PC-3 (cell line): ENCODE data around the gene ANK3. TPM values are rescaled to one million over a fixed set of nuclear protein-coding genes. Genes with fewer than 3 reads are reported as not detected.

Source experiments
- ATAC-seq: fragments of 200-7000 bp; cut with Tn5 transposase; 2 replicates; pipeline ENCODE4 v1.9.1; 2020; ENCODE audit warnings: mild to moderate bottlenecking, moderate library complexity
- BruUV-seq: library from RNA; stranded (reverse); fragments of 400-500 nt; replicated peaks from 2 replicates; lab custom pipeline; 2021; lab: Mats Ljungman, UMichigan
- CTCF ChIA-PET: fragments of 300-600 bp; sonication (Branson Sonifier 250); formaldehyde crosslinking; loops from one replicate; lab custom pipeline; 2022; ENCODE audit warnings: antibody characterized with exemption; lab: Charles Lee
- POLR2A ChIA-PET: fragments of 300-600 bp; sonication (Branson Sonifier 250); formaldehyde crosslinking; loops from one replicate; lab custom pipeline; 2022; ENCODE audit warnings: antibody characterized with exemption; ENCODE audit not compliant: unreplicated experiment; lab: Charles Lee
- DNase-seq: peaks from one replicate; pipeline ENCODE4 v3.0.0-alpha.2; 2015
- H2AFZ ChIP-seq: fragments of 300-600 bp; sonication (generic); 2 replicates; pipeline ENCODE4 v1.6.0; 2016; ENCODE audit warnings: antibody characterized with exemption, low read length
- H3F3A ChIP-seq: fragments of 300-600 bp; sonication (generic); one replicate; pipeline ENCODE4 v1.6.0; 2017; ENCODE audit warnings: antibody characterized with exemption, low read length, control low read depth, mild to moderate bottlenecking; ENCODE audit not compliant: unreplicated experiment
- H3K27ac ChIP-seq: fragments of 300-600 bp; sonication (generic); 2 replicates; pipeline ENCODE4 v1.5.1; 2016; ENCODE audit warnings: mild to moderate bottlenecking, low read length
- H3K27me3 ChIP-seq: fragments of 300-600 bp; sonication (generic); 2 replicates; pipeline ENCODE4 v1.6.1; 2016; ENCODE audit warnings: low read length, mixed read lengths
- H3K36me3 ChIP-seq: fragments of 300-600 bp; sonication (generic); 2 replicates; pipeline ENCODE4 v1.6.1; 2016; ENCODE audit warnings: low read depth, mixed run types, low read length, mixed read lengths
- H3K4me1 ChIP-seq: fragments of 300-600 bp; sonication (generic); 2 replicates; pipeline ENCODE4 v1.5.1; 2016; ENCODE audit warnings: low read length; ENCODE audit not compliant: insufficient read depth
- H3K4me2 ChIP-seq: fragments of 300-600 bp; sonication (generic); 2 replicates; pipeline ENCODE4 v1.6.0; 2016; ENCODE audit warnings: low read length
- H3K4me3 ChIP-seq: fragments of 300-600 bp; sonication (generic); 2 replicates; pipeline ENCODE4 v1.5.1; 2016; ENCODE audit warnings: mild to moderate bottlenecking, low read length, mixed read lengths
- H3K79me2 ChIP-seq: fragments of 300-600 bp; sonication (generic); 2 replicates; pipeline ENCODE4 v1.6.1; 2017; ENCODE audit warnings: low read length, mixed read lengths
- H3K9ac ChIP-seq: fragments of 300-600 bp; sonication (generic); 2 replicates; pipeline ENCODE4 v1.6.0; 2016; ENCODE audit warnings: mild to moderate bottlenecking, low read length
- H3K9me2 ChIP-seq: fragments of 300-600 bp; sonication (generic); replicated peaks from 2 replicates; pipeline ENCODE4 v1.6.1; 2016; ENCODE audit warnings: mixed run types, low read length, mixed read lengths
- H3K9me3 ChIP-seq: fragments of 300-600 bp; sonication (generic); 2 replicates; pipeline ENCODE4 v1.6.1; 2016; ENCODE audit warnings: low read length, mixed read lengths
- H4K20me1 ChIP-seq: fragments of 300-600 bp; sonication (generic); 2 replicates; pipeline ENCODE4 v1.6.1; 2016; ENCODE audit warnings: low read length, mixed read lengths
- CTCF ChIP-seq: fragments of 300-600 bp; sonication (generic); conservative IDR thresholded peaks from 2 replicates; pipeline ENCODE4 v1.5.1; 2017; ENCODE audit warnings: antibody characterized with exemption, low read depth, mild to moderate bottlenecking, low read length
- EZH2 ChIP-seq: fragments of 300-600 bp; sonication (generic); IDR thresholded peaks from one replicate; pipeline ENCODE4 v1.6.1; 2017; ENCODE audit warnings: antibody characterized with exemption, mild to moderate bottlenecking, low read length; ENCODE audit not compliant: unreplicated experiment
- EZH2phosphoT487 ChIP-seq: fragments of 300-600 bp; sonication (generic); IDR thresholded peaks from 2 replicates; pipeline ENCODE4 v1.6.1; 2018; ENCODE audit warnings: mild to moderate bottlenecking, antibody characterized with exemption, low read length, borderline replicate concordance
- intact Hi-C: fragments of 100-400 bp; cut with micrococcal nuclease; formaldehyde crosslinking; loops from 2 replicates; pipeline ENCODE4 v1.9.0; 2023
- total RNA-seq: library from RNA; depleted of rRNA; stranded (reverse); fragments of >200 nt; gene quantifications from 2 replicates; pipeline ENCODE4 v1.2.3, GENCODE V29; 2014

ANK3 gene
- total RNA-seq, 1 experiment from 2014 or later = 29.5 TPM

GRCh38 chr10:60406182-60406581, 16.5 kb upstream of the ANK3 start:
- Histone ChIP-seq H3K36me3 (no peaks in the 10 kb centered on the region), H3K9me3 (no peaks in the 10 kb centered on the region), H3K27ac (no peak overlapping the region), H4K20me1 (no peaks in the 10 kb centered on the region), H3K27me3 (no peaks in the 10 kb centered on the region), H3K4me3 (no peak overlapping the region), H3F3A (no peaks in the 10 kb centered on the region), H3K4me1 (peaks cover 10% of the 10 kb centered on the region), H3K4me2 (no peak overlapping the region), H3K9ac (no peak overlapping the region), H3K9me2 (no peaks in the 10 kb centered on the region), H3K79me2 (no peaks in the 10 kb centered on the region), H2AFZ (no peak overlapping the region)
- ChIA-PET POLR2A (no interaction called here), CTCF (no interaction called here)
- no peak for ATAC-seq
- no TSS peak for BruUV-seq
- intact Hi-C loops = no loop called here
- no peak for DNase-seq
- no peak for TF ChIP-seq EZH2
- TF ChIP-seq CTCF = no peak
- TF ChIP-seq EZH2phosphoT487 = no peak

- no peaks in the 10 kb centered on the region for H3K4me1 ChIP-seq
- H3K4me3 ChIP-seq = no peak overlapping the region
- no peak overlapping the region for H3K4me2 ChIP-seq
- H4K20me1 ChIP-seq = no peaks in the 10 kb centered on the region
- intact Hi-C loops = no loop called here
- no peaks in the 10 kb centered on the region for H3K27me3 ChIP-seq
- H3K36me3 ChIP-seq = no peaks in the 10 kb centered on the region
- H3F3A ChIP-seq = no peaks in the 10 kb centered on the region
- TF ChIP-seq CTCF (no peak), EZH2phosphoT487 (no peak), EZH2 (no peak)
- no peaks in the 10 kb centered on the region for H3K79me2 ChIP-seq
- no peak overlapping the region for H2AFZ ChIP-seq
- no peaks in the 10 kb centered on the region for H3K9me2 ChIP-seq
- CTCF ChIA-PET = no interaction called here
- H3K27ac ChIP-seq = no peak overlapping the region
- no peak overlapping the region for H3K9ac ChIP-seq
- H3K9me3 ChIP-seq = no peaks in the 10 kb centered on the region
- BruUV-seq = no TSS peak
- ATAC-seq (no peak), DNase-seq (no peak)
- POLR2A ChIA-PET = no interaction called here
These were observed 15.5 kb upstream of the ANK3 start for GRCh38 chr10:60405172-60405571.

- Histone ChIP-seq H3K9me2 (no peaks in the 10 kb centered on the region), H3K9ac (no peak overlapping the region), H3K79me2 (no peaks in the 10 kb centered on the region), H3K4me1 (peaks cover under 1% of the 10 kb centered on the region), H3K27ac (no peak overlapping the region), H3F3A (no peaks in the 10 kb centered on the region), H2AFZ (no peak overlapping the region), H3K9me3 (no peaks in the 10 kb centered on the region), H4K20me1 (no peaks in the 10 kb centered on the region), H3K4me2 (no peak overlapping the region), H3K4me3 (no peak overlapping the region), H3K36me3 (no peaks in the 10 kb centered on the region), H3K27me3 (no peaks in the 10 kb centered on the region)
- intact Hi-C loops = no loop called here
- CTCF ChIA-PET = no interaction called here
- TF ChIP-seq EZH2phosphoT487 = no peak
- no peak for TF ChIP-seq EZH2
- no peak for TF ChIP-seq CTCF
- ATAC-seq = no peak
- no peak for DNase-seq
- POLR2A ChIA-PET = no interaction called here
- BruUV-seq = no TSS peak
These were observed 13.6 kb upstream of the ANK3 start for GRCh38 chr10:60403168-60403873.
